ENCODE data around the gene ZMYND19.

DNA sequence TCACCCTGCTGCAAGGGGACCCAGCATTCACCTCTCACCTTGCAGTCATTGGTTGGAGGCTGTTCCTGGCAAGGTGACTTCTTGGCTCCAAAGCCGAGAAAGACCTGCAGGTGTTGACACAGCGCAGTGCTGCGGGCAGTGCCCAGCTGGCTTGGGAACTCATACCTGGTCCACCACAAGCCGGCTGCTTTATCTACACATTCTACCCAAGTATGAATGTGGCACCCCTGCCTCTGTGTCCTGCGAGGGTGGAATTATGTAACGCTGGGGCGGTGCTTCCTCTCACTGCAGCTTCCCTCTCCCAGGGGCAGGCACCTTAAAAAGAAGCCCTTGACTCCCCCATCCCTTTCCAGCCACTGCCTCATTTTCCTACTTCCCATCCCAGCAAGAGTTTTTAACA lies 2.5 kb upstream of the ZMYND19 start:
- TF ChIP-seq, protein P1, sequence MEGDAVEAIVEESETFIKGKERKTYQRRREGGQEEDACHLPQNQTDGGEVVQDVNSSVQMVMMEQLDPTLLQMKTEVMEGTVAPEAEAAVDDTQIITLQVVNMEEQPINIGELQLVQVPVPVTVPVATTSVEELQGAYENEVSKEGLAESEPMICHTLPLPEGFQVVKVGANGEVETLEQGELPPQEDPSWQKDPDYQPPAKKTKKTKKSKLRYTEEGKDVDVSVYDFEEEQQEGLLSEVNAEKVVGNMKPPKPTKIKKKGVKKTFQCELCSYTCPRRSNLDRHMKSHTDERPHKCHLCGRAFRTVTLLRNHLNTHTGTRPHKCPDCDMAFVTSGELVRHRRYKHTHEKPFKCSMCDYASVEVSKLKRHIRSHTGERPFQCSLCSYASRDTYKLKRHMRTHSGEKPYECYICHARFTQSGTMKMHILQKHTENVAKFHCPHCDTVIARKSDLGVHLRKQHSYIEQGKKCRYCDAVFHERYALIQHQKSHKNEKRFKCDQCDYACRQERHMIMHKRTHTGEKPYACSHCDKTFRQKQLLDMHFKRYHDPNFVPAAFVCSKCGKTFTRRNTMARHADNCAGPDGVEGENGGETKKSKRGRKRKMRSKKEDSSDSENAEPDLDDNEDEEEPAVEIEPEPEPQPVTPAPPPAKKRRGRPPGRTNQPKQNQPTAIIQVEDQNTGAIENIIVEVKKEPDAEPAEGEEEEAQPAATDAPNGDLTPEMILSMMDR (IDR thresholded peaks at IDR 0.05; ENCODE audit: insufficient read depth, low read length): no peak
- TF ChIP-seq, protein P2, sequence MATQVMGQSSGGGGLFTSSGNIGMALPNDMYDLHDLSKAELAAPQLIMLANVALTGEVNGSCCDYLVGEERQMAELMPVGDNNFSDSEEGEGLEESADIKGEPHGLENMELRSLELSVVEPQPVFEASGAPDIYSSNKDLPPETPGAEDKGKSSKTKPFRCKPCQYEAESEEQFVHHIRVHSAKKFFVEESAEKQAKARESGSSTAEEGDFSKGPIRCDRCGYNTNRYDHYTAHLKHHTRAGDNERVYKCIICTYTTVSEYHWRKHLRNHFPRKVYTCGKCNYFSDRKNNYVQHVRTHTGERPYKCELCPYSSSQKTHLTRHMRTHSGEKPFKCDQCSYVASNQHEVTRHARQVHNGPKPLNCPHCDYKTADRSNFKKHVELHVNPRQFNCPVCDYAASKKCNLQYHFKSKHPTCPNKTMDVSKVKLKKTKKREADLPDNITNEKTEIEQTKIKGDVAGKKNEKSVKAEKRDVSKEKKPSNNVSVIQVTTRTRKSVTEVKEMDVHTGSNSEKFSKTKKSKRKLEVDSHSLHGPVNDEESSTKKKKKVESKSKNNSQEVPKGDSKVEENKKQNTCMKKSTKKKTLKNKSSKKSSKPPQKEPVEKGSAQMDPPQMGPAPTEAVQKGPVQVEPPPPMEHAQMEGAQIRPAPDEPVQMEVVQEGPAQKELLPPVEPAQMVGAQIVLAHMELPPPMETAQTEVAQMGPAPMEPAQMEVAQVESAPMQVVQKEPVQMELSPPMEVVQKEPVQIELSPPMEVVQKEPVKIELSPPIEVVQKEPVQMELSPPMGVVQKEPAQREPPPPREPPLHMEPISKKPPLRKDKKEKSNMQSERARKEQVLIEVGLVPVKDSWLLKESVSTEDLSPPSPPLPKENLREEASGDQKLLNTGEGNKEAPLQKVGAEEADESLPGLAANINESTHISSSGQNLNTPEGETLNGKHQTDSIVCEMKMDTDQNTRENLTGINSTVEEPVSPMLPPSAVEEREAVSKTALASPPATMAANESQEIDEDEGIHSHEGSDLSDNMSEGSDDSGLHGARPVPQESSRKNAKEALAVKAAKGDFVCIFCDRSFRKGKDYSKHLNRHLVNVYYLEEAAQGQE (IDR thresholded peaks at IDR 0.05; ENCODE audit: insufficient replicate concordance, low read depth): no peak
- TF ChIP-seq POLR2AphosphoS5 (IDR thresholded peaks at IDR 0.05; ENCODE audit: low read depth): no peak
